ENCODE results near the gene RSBN1. TPM values are rescaled to one million over a fixed set of nuclear protein-coding genes. Genes with fewer than 3 reads are reported as not detected.

Gene RSBN1
- total RNA-seq, 1 donor from 2014 or later = 27.7 TPM

GRCh38 chr1:113846391-113847035 is 34.2 kb upstream of the RSBN1 start:
- no peak overlapping the region for H3K4me3 ChIP-seq (ENCODE audit: low read depth, low read length)
- TF ChIP-seq CTCF (conservative IDR thresholded peaks at IDR 0.05; ENCODE audit: low read depth, low read length) = no peak
- no peak for DNase-seq (ENCODE audit: low read depth)

DNA sequence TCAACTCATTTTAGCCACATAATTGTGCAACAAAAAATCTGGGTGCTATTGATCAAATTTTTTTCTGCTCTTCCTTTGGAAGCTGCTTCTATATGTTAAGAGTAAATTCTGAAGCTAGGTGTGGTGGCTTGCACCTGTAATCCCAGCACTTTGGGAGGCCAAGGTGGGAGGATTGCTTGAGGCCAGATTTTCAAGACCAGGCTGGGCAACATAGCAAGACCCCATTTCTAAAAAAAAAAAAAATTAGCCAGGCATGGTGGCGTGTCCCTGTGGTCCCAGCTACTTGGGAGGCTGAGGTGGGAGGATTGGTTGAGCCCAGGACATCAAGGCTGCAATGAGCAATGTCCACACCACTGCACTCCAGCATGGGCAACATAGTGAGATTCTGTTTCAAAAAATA is 24.3 kb upstream of the RSBN1 start:
- no peak for DNase-seq (ENCODE audit: low read depth)
- TF ChIP-seq CTCF (conservative IDR thresholded peaks at IDR 0.05; ENCODE audit: low read depth, low read length) = no peak
- H3K4me3 ChIP-seq (ENCODE audit: low read depth, low read length) = no peak overlapping the region

- TF ChIP-seq CTCF (conservative IDR thresholded peaks at IDR 0.05; ENCODE audit: low read depth, low read length) = peak; percentile 51
- no peak overlapping the region for H3K4me3 ChIP-seq (ENCODE audit: low read depth, low read length)
- no peak for DNase-seq (ENCODE audit: low read depth)
Measured at GRCh38 chr1:113835686-113836290, 23.5 kb upstream of the RSBN1 start.

DNA sequence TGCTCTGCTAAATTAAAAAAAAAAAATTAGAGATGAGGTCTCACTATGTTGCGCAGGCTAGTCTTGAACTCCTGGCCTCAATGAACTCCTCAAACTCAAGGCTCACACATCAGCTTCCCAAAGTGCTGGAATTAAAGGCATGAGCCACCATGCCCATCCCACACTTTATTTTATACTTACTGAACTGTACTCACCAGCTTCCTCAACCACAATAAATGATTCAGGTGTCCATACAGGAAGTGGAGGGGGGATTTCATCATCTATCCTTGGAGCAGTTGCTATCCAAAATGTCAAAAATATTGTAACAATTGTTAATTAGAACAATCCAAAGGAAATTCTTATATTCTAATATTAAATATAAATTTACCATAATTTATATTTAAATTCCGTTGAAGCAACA is 22.4 kb upstream of the RSBN1 start:
- TF ChIP-seq CTCF (conservative IDR thresholded peaks at IDR 0.05; ENCODE audit: low read depth, low read length) = no peak
- DNase-seq (ENCODE audit: low read depth) = no peak

GRCh38 chr1:113830039-113830438 is 17.8 kb upstream of the RSBN1 start:
- no peak for TF ChIP-seq CTCF (conservative IDR thresholded peaks at IDR 0.05; ENCODE audit: low read depth, low read length)
- DNase-seq (ENCODE audit: low read depth) = no peak
- H3K4me3 ChIP-seq (ENCODE audit: low read depth, low read length) = no peak overlapping the region

More for the DNA sequence above, 22.4 kb upstream of the RSBN1 start:
- H3K4me3 ChIP-seq (ENCODE audit: low read depth, low read length) = no peak overlapping the region

DNA sequence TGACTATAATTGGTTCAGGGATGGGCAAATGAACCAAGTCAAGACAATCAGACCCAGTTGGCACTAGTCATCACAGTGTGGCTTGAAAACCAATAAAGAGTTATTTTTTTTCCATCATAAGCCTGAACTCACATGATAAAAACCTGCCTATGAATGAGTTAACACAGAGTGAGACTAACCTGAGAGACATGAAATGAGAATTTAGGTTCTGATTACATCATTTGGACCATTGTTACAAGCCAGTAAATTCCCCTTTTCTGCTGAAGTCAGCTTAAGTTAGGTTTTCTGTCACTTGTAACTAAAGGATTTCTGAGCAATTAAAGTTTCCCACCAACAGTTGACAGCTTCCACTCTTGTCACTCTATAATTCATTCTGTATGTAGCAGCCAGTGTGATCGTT is 9.6 kb upstream of the RSBN1 start:
- no peak for TF ChIP-seq CTCF (conservative IDR thresholded peaks at IDR 0.05; ENCODE audit: low read depth, low read length)

GRCh38 chr1:113818578-113818977 is 6.3 kb upstream of the RSBN1 start:
- H3K4me3 ChIP-seq (ENCODE audit: low read depth, low read length) = no peak overlapping the region

More for the DNA sequence above, 9.6 kb upstream of the RSBN1 start:
- H3K4me3 ChIP-seq (ENCODE audit: low read depth, low read length) = no peak overlapping the region
- no peak for DNase-seq (ENCODE audit: low read depth)

More at GRCh38 chr1:113818578-113818977, 6.3 kb upstream of the RSBN1 start:
- no peak for DNase-seq (ENCODE audit: low read depth)
- TF ChIP-seq CTCF (conservative IDR thresholded peaks at IDR 0.05; ENCODE audit: low read depth, low read length) = no peak
